Astrocyte of the hippocampus (primary cell): ENCODE measurements around the gene DOCK10.

Experiments used
- DNase-seq: peaks from one replicate; pipeline ENCODE4 v3.0.0; 2011; ENCODE audit warnings: low read depth, low spot score

The DOCK10 gene

GRCh38 chr2:224780106-224780505, 262.2 kb downstream of the DOCK10 start:
- no peak for DNase-seq

- DNase-seq: peak; percentile 73
Observed at GRCh38 chr2:224778474-224778877, 263.8 kb downstream of the DOCK10 start.

GRCh38 chr2:224777559-224777930, 264.7 kb downstream of the DOCK10 start:
- DNase-seq: no peak

- DNase-seq: no peak
Observed at GRCh38 chr2:224776795-224777558, 265.3 kb downstream of the DOCK10 start.

- DNase-seq: no peak
Observed at GRCh38 chr2:224775647-224776046, 266.6 kb downstream of the DOCK10 start.

- no peak for DNase-seq
Observed at GRCh38 chr2:224774735-224775134, 267.5 kb downstream of the DOCK10 start.

- no peak for DNase-seq
Observed at GRCh38 chr2:224772494-224772893, 269.8 kb downstream of the DOCK10 start.

GRCh38 chr2:224769489-224769888, 272.8 kb downstream of the DOCK10 start:
- no peak for DNase-seq

GRCh38 chr2:224764565-224765236, 277.6 kb downstream of the DOCK10 start:
- no peak for DNase-seq

GRCh38 chr2:224757934-224758548, 284.2 kb downstream of the DOCK10 start:
- no peak for DNase-seq

GRCh38 chr2:224753743-224754540, 288.3 kb downstream of the DOCK10 start:
- no peak for DNase-seq

GRCh38 chr2:224751996-224752698, 290.1 kb downstream of the DOCK10 start:
- no peak for DNase-seq

GRCh38 chr2:224749136-224749535, 293.1 kb downstream of the DOCK10 start:
- DNase-seq: no peak

GRCh38 chr2:224747765-224748164, 294.5 kb downstream of the DOCK10 start:
- DNase-seq: no peak

GRCh38 chr2:224736227-224736626, 306.0 kb downstream of the DOCK10 start:
- DNase-seq: no peak

GRCh38 chr2:224734949-224735348, 307.3 kb downstream of the DOCK10 start:
- DNase-seq: no peak

GRCh38 chr2:224731665-224732064, 310.6 kb downstream of the DOCK10 start:
- DNase-seq: no peak

GRCh38 chr2:224729435-224729834, 312.8 kb downstream of the DOCK10 start:
- DNase-seq: no peak

- DNase-seq: no peak
Observed at GRCh38 chr2:224724331-224724730, 317.9 kb downstream of the DOCK10 start.

- DNase-seq: no peak
Observed at GRCh38 chr2:224723586-224724217, 318.6 kb downstream of the DOCK10 start.

GRCh38 chr2:224722770-224723169, 319.5 kb downstream of the DOCK10 start:
- DNase-seq: no peak
